NT2/D1 (cell line): ENCODE results near the gene CAMTA1.

Experiments
- SUZ12 ChIP-seq: IDR thresholded peaks from 2 replicates; pipeline ENCODE4 v1.6.1; 2011; ENCODE audit not compliant: insufficient read length, insufficient read depth; ENCODE audit errors: extremely low read depth
- ZNF274 ChIP-seq: IDR thresholded peaks from 2 replicates; pipeline ENCODE4 v1.6.1; 2011; ENCODE audit warnings: mild to moderate bottlenecking, low read depth, low read length

DNA sequence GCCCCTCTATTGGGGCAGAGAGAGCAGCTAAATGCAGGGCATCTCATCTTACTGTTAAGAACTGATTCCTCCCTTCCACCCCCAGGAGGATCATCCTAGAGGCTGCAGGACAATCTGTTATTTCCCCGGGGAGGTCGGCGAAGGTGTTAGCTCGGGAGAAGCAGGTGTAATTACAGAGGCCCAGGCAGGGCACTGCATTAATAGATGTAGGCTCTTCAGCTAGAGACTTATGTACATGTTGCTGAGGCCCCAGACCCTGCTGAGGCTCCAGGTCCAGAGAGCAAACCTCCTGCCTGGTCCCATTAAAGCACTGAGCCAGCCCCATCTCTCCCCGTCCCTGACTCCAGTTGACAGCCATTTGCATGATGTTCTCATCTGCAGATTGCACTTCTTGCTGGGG, 665.6 kb downstream of the CAMTA1 start:
- TF ChIP-seq ZNF274, result no peak
- TF ChIP-seq SUZ12, result no peak
